ENCODE results near the gene FSTL5.

The FSTL5 gene

DNA sequence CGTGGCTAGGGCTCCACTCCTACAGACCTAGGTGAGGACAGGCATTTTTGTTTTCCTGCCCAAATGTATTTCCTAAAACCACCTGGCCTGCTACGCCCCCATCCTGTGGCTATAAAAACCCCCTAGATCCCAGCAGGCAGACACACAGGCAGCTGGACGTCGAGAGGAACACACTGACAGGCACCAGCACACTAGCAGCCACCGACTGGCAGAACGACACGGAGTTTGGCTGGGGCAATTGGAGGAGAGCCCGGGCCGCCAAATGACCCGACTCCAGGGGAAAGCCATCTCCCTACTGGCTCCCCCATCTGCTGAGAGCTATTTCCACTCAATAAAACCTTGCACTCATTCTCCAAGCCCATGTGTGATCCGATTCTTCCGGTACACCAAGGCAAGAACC lies 516.0 kb downstream of the FSTL5 start:
- TF ChIP-seq, protein P1, sequence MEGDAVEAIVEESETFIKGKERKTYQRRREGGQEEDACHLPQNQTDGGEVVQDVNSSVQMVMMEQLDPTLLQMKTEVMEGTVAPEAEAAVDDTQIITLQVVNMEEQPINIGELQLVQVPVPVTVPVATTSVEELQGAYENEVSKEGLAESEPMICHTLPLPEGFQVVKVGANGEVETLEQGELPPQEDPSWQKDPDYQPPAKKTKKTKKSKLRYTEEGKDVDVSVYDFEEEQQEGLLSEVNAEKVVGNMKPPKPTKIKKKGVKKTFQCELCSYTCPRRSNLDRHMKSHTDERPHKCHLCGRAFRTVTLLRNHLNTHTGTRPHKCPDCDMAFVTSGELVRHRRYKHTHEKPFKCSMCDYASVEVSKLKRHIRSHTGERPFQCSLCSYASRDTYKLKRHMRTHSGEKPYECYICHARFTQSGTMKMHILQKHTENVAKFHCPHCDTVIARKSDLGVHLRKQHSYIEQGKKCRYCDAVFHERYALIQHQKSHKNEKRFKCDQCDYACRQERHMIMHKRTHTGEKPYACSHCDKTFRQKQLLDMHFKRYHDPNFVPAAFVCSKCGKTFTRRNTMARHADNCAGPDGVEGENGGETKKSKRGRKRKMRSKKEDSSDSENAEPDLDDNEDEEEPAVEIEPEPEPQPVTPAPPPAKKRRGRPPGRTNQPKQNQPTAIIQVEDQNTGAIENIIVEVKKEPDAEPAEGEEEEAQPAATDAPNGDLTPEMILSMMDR (IDR thresholded peaks at IDR 0.05), result no peak
- H3K27me3 ChIP-seq, result no peaks in the 10 kb centered on the region

DNA sequence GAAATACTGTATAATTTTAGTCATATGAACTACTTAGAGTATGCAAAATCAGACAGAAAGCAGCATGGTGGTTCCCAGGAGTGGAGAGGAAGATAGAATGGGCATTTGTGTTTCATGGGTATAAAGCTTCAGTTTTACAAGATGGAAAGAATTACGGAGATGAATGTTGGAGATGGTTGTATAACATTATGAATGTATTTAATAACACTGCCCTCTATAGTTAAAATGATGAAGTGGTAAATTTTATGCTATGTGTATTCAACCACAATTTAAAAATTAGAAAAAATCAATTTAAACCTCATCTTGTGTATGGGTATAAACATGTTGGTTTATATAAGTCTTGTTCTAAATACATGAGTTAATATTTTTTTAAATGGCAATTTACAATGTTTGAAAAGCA lies 521.1 kb downstream of the FSTL5 start:
- Histone ChIP-seq H3K9me3 (no peaks in the 10 kb centered on the region), H3K36me3 (no peaks in the 10 kb centered on the region), H3K27ac (no peak overlapping the region), H3K4me1 (ENCODE audit: control insufficient read depth in 1 of 2, insufficient read depth in 1 of 2, low read depth in 1 of 2, low read length in 1 of 2) (no peaks in the 10 kb centered on the region), H3K4me3 (ENCODE audit: low read depth in 1 of 2, low read length in 1 of 2) (no peak overlapping the region), H3K27me3 (no peaks in the 10 kb centered on the region)
- TF ChIP-seq, protein P1 (IDR thresholded peaks at IDR 0.05), result no peak

More for the DNA sequence above, 516.0 kb downstream of the FSTL5 start:
- H3K9me3 ChIP-seq, result no peaks in the 10 kb centered on the region
- H3K27ac ChIP-seq, result no peak overlapping the region
- H3K36me3 ChIP-seq, result no peaks in the 10 kb centered on the region
- H3K4me1 ChIP-seq (ENCODE audit: control insufficient read depth in 1 of 2, insufficient read depth in 1 of 2, low read depth in 1 of 2, low read length in 1 of 2), result no peaks in the 10 kb centered on the region
- no peak overlapping the region for H3K4me3 ChIP-seq (ENCODE audit: low read depth in 1 of 2, low read length in 1 of 2)

DNA sequence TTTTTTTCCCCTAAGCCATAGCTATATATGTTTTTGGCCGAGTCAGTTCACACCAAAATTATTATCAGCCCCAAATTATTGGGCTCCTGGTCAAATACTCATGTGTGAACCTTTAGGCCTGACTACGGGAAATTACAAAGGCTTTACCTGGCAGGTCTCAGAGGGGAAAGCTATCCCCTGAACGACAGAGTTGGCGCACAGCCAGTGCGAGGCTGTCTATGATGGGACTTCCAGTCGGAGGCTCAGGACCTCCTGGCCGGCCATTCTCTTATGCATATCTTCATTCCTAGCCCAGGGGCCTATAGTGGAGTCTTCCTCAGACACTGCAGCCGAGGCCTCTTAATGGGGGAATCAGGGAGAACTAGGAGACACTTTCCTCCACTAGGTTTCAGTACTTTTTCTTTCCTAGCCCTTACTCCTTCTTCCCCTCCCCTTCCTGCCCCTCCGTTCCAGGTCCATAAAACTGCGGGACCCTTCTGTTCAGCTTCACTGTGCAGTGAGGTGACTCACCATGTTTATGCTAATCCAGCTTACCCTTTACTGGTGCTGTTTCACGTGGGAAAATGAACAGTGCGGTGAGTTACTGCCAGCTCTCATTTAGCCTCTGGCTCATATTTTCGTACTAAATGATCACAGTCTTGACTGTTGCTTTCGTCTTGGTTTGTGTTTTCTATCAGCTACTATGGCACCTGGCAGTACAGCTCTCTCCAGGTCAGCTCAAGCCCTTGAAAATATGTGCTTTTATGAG lies 533.9 kb downstream of the FSTL5 start:
- H3K4me1 ChIP-seq (ENCODE audit: control insufficient read depth in 1 of 2, insufficient read depth in 1 of 2, low read depth in 1 of 2, low read length in 1 of 2), result no peaks in the 10 kb centered on the region

DNA sequence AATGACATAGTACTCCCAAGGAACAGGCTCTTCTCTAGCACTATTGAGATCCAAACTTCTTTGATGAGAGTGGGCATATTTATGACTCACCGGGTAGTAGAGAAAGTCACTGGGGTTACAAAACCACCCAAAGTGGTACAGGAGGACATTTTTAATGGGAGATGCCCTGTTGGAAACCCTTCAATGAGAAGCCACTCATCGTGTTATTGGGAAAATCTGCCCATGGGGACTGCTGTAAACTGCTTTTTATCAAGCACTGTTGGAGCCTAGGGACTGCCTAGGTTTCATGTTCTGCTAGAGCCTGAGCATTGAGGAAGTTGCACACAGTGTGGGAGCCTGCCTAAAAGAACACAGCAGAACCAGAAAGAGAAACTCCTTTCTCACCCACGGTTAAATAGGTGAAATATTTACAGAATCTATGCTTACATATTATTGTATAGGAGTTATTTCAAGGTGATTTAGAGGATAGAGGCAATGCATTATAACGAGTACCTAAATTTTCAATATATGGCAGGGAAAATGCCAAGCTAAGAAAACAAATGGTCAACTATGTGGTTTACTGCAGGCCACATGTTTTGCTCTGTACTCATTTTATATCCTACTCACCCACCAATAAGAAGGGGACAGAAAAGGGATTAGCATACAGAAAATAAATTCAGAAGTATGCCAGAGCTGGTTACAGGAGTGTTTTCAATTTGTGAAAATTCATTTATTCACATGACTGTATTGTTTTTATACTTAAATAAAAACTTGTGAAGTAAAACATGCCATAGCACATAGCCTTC lies 559.1 kb downstream of the FSTL5 start:
- no peaks in the 10 kb centered on the region for H3K4me1 ChIP-seq (ENCODE audit: control insufficient read depth in 1 of 2, insufficient read depth in 1 of 2, low read depth in 1 of 2, low read length in 1 of 2)
- TF ChIP-seq, protein P1 (IDR thresholded peaks at IDR 0.05), result no peak
- H3K9me3 ChIP-seq, result no peaks in the 10 kb centered on the region
- no peaks in the 10 kb centered on the region for H3K27me3 ChIP-seq
- no peak overlapping the region for H3K27ac ChIP-seq
- H3K36me3 ChIP-seq, result no peaks in the 10 kb centered on the region
- no peak overlapping the region for H3K4me3 ChIP-seq (ENCODE audit: low read depth in 1 of 2, low read length in 1 of 2)

More for the DNA sequence above, 533.9 kb downstream of the FSTL5 start:
- TF ChIP-seq, protein P1 (IDR thresholded peaks at IDR 0.05), result no peak
- Histone ChIP-seq H3K27me3 (no peaks in the 10 kb centered on the region), H3K9me3 (no peaks in the 10 kb centered on the region), H3K27ac (no peak overlapping the region), H3K4me3 (ENCODE audit: low read depth in 1 of 2, low read length in 1 of 2) (no peak overlapping the region), H3K36me3 (no peaks in the 10 kb centered on the region)

DNA sequence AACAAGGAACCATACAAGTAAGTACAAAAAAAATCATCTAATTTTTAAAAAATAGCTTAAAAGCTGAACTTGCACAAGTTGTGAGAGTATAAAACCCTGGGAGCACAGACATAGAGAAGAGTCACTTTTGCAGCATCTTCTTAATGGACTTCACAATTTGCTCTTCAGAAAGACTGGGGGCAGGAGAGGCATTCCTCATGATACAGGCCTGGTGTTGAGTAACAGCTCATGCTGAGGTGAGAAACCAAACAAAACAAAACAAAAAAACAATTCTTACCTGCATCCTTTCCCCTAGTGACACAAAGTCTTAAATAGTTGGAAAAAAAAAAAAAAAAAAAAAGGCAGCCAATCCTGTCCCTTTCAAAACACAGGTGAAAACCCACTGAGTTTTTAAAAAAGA lies 562.8 kb downstream of the FSTL5 start:
- H3K27me3 ChIP-seq, result no peaks in the 10 kb centered on the region
- no peak overlapping the region for H3K27ac ChIP-seq
- H3K9me3 ChIP-seq, result no peaks in the 10 kb centered on the region
- no peaks in the 10 kb centered on the region for H3K4me1 ChIP-seq (ENCODE audit: control insufficient read depth in 1 of 2, insufficient read depth in 1 of 2, low read depth in 1 of 2, low read length in 1 of 2)
- H3K36me3 ChIP-seq, result no peaks in the 10 kb centered on the region
- TF ChIP-seq, protein P1 (IDR thresholded peaks at IDR 0.05), result no peak
- H3K4me3 ChIP-seq (ENCODE audit: low read depth in 1 of 2, low read length in 1 of 2), result no peak overlapping the region
